ENCODE results near the gene LY6G6C.

Gene LY6G6C

DNA sequence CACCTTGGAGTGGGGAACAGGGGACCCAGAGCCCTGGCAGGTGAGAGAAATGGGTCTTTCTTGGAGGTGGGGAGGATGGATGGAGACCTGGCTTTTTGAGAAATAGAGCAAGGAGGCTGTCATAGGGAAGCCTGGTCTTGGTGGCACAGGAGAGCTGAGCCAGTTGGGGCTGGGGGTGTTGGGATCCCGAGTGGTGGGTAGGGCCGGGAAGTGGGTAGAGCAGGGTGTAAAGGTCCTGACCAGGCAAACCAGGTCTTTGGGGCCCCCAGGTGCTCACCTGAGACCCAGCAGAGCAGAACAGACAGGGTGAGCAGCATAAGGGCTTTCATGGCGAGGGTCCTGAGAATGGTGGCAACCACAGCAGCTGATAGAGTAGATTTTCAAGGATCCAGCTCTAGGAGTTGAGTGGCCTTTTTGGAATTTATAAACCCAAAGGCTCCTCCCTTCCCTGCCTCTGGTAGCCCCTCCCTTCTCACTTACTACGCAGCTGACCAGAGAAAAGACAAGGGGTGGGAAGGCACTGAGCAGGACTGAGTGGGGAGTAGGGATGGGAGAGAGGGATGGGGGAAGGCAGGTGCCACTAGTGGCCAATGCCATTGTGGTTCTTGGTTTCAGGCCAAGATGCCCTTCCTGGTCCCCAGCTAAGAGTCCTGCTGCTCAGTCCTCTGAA is at the start of gene LY6G6C:
LY6G6C (minus strand) TSS at position 396 of the 670 bp plus-strand sequence; CDS start at position 329, 67 bp downstream.
- DNase-seq, result no peak

GRCh38 chr6:31770860-31771259 is 49.3 kb upstream of the LY6G6C start:
- no peak for DNase-seq

GRCh38 chr6:31769684-31770371 is 48.3 kb upstream of the LY6G6C start:
- DNase-seq, result peak; percentile 38

DNA sequence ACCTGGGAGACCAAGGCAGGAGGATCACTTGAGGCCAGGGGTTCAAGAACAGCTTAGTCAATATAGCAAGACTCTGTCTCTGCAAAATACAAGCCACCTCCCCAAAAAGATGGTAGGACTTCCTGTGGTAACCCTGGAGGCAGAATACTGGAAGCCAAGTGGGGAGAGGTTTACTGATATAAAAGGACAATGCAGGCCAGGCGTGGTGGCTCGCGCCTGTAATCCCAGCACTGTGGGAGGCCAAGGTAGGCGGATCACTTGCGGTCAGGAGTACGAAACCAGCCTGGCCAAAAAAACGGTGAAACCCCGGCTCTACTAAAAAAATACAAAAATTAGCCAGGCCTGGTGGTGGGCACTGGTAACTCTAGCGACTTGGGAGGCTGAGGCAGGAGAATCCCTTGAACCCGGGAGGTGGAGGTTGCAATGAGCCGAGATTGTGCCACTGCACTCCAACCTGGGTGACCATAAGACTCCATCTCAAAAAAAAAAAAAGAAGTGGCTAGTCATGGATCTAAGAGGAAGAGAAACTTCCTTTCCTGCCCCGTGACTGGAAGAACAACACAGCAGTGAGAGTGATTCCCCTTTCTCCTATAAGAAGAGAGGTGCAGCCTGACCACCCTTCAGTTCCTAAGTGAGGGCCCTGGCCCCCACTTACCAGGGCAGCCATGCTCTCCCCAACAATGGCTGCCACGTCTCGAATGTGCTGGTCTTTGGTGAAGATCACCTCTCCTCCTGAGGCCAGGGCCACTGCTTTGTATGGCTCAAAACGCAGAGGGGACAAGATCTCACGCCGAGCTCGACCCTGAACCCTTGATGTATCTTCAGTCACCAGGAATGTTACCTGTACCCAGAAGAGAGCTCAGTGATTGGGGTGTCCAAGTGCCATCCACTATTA is 47.1 kb upstream of the LY6G6C start:
- DNase-seq, result no peak

- DNase-seq, result no peak
Observed at GRCh38 chr6:31767096-31767645, 45.6 kb upstream of the LY6G6C start.

- no peak for DNase-seq
Observed at GRCh38 chr6:31765910-31766794, 44.6 kb upstream of the LY6G6C start.

DNA sequence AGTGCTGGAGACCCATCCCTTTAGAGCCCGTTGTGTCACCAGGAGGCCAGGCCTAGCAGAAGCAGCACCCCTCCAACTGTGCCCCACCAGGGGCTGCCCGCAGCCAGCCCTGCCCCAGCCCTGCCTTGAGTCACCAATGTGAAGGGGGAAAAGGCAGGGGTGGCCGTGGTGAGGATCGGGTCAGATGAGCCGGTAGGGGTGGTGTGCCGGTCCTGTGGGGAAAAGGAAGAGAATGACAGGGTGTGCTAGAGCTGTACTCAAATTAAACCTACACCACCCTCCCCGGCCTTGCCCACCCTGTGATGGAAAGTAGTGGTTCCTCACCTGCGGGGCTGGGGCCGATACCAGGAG is 44.0 kb upstream of the LY6G6C start:
- no peak for DNase-seq

GRCh38 chr6:31764198-31764597 is 42.7 kb upstream of the LY6G6C start:
- no peak for DNase-seq

DNA sequence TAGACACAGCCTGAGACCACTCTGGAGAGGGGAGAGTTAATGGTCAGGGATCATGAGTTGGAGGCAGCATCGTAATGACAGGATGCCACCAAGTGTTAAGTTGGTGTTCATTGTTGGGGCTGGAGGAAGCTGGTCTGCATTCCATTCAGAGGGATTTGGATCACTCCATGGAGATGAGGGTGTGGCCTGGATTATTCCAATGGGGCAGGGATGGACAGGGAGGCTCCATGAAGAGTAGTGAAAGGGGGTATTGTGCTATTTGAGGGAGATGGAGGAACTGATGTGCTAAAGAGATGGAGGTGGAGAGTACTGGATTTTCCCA is 42.0 kb upstream of the LY6G6C start:
- DNase-seq, result no peak

GRCh38 chr6:31762878-31763618 is 41.5 kb upstream of the LY6G6C start:
- DNase-seq, result no peak

DNA sequence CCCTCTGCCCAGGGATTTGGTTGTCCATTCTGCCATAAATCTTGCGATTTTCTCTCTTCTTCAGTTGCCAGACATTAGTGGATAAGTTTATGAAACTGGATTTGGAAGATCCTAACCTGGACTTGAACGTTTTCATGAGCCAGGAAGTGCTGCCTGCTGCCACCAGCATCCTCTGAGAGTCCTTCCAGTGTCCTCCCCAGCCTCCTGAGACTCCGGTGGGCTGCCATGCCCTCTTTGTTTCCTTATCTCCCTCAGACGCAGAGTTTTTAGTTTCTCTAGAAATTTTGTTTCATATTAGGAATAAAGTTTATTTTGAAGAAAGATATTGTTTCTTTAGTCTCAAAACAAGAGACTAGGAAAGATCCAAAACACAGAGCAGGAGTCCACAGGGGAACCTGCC is 40.8 kb upstream of the LY6G6C start, which contains the start of gene SAPCD1:
SAPCD1 (plus strand) TSS at position 301 of the 400 bp plus-strand sequence. CDS start 399 bp downstream, outside the sequence.
- no peak for DNase-seq

- DNase-seq, result no peak
Observed at GRCh38 chr6:31761343-31761742, 39.8 kb upstream of the LY6G6C start.

- DNase-seq, result no peak
Observed at GRCh38 chr6:31760790-31761189, 39.2 kb upstream of the LY6G6C start.

DNA sequence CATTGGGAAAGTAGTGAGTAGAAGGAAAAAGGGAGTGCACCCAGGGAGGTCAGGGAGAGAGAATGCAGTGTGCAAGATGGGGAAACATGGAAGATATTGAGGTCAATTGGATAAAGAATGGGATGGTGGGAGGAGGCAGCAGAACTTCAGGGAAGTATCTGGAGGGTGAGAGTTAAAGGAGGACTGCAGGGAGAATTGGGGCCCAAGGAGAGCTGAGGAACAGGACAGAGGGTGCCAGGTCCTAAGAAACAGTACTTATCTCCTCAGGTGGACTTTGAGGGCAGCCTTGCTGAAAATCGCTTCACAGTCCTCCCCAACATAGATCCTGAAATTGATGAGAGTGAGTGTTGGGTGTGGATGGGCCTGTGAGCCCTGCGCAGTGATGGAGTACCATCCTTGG is 36.7 kb upstream of the LY6G6C start:
- no peak for DNase-seq

DNA sequence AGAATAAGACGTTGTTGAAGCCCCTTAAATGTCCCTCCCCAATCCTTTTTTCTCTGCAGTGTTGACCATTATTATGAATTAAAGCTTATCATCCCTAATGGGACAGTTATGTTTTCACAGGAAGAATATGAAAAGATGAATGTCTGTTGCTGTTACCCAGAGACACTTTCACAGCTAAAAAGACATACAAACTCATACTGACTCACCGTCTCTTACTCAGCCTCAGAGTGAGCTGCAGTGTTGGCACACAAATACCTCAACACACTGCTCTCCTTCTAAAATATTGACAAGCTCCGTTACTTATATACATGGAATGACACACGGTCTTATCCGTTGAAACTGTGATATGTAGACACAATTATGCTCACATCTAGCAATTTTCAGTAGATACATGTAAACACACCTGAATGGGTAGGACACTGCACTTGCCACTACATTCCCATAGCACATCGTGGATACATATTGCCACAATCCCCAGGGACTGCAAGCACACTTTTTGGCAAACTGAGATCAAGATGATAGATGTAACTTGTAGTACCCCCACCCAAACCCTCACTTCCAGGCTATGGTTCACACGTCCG is 31.3 kb upstream of the LY6G6C start:
- no peak for DNase-seq

- DNase-seq, result no peak
Observed at GRCh38 chr6:31750411-31751022, 29.0 kb upstream of the LY6G6C start.

GRCh38 chr6:31749301-31750036 is 27.9 kb upstream of the LY6G6C start:
- DNase-seq, result no peak

DNA sequence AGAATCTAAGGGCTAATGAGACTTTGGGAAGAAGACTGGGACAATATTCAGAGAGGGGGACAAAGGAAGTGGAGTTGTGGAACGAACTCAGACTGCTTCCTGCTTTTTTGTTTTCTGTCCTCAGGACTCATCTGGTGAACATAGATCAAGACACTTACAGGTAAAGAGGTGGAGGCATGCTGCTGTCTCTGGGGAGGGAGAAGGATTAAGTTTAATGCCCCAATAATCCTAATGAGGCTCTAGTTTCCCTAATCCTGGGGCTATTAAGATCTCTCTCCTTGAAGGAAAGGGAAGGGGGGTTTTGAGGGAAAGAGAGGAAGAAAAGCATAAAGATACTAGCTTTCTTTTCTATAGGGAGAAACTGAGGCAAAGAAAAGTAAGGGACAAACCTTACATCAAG is 22.9 kb upstream of the LY6G6C start:
- no peak for DNase-seq

- no peak for DNase-seq
Observed at GRCh38 chr6:31742894-31743293, 21.3 kb upstream of the LY6G6C start.

- no peak for DNase-seq
Observed at GRCh38 chr6:31741815-31742214, 20.3 kb upstream of the LY6G6C start.

All from NCI-H1048 (cell line).